GM21576 (cell line): ENCODE results near the gene PTPN7.
"Not testable (repeated sequence)": the region's sequence is repeated elsewhere in the genome, so short reads cannot be mapped to it uniquely, and the experiment has no call there.

Source experiments
- ATAC-seq: cut with Tn5 transposase; IDR thresholded peaks from one replicate; pipeline ENCODE4 v1.9.1; 2021; ENCODE audit warnings: mild to moderate bottlenecking, moderate library complexity; ENCODE audit not compliant: unreplicated experiment

PTPN7 gene

GRCh38 chr1:202154148-202154765, 6.1 kb downstream of the PTPN7 start:
- no peak for ATAC-seq

GRCh38 chr1:202153284-202153683, 7.1 kb downstream of the PTPN7 start:
- no peak for ATAC-seq

GRCh38 chr1:202152399-202152798, 8.0 kb downstream of the PTPN7 start:
- ATAC-seq = no peak

- ATAC-seq = no peak
Measured at GRCh38 chr1:202151045-202151444, 9.4 kb downstream of the PTPN7 start.

GRCh38 chr1:202150602-202151001, 9.8 kb downstream of the PTPN7 start:
- ATAC-seq = no peak

GRCh38 chr1:202150187-202150586, 10.2 kb downstream of the PTPN7 start:
- ATAC-seq = no peak

- ATAC-seq = no peak
Measured at GRCh38 chr1:202149566-202149965, 10.8 kb downstream of the PTPN7 start.

- no peak for ATAC-seq
Measured at GRCh38 chr1:202148391-202148790, 12.0 kb downstream of the PTPN7 start.

- no peak for ATAC-seq
Measured at GRCh38 chr1:202146993-202147392, 13.4 kb downstream of the PTPN7 start.

GRCh38 chr1:202146279-202146678, 14.1 kb downstream of the PTPN7 start:
- no peak for ATAC-seq

GRCh38 chr1:202145744-202146140, 14.7 kb downstream of the PTPN7 start:
- ATAC-seq = not testable (repeated sequence)

GRCh38 chr1:202145068-202145743, 15.2 kb downstream of the PTPN7 start:
- no peak for ATAC-seq

GRCh38 chr1:202144402-202145067, 15.9 kb downstream of the PTPN7 start, which contains the start of gene ARL8A:
Gene ARL8A, minus strand, starts transcription at chr1:202144737. Its CDS starts 165 bp downstream, at chr1:202144572.
- peak; percentile 56 for ATAC-seq

- peak; percentile 41 for ATAC-seq
Measured at GRCh38 chr1:202143768-202144401, 16.5 kb downstream of the PTPN7 start.

- peak; percentile 36 for ATAC-seq
Measured at GRCh38 chr1:202143011-202143767, 17.2 kb downstream of the PTPN7 start.

GRCh38 chr1:202141468-202141867, 18.9 kb downstream of the PTPN7 start:
- ATAC-seq = not testable (repeated sequence)

- ATAC-seq = no peak
Measured at GRCh38 chr1:202140833-202141232, 19.6 kb downstream of the PTPN7 start.

- ATAC-seq = peak; percentile 74
Measured at GRCh38 chr1:202135221-202135721, 25.1 kb downstream of the PTPN7 start.

GRCh38 chr1:202134645-202135172, 25.7 kb downstream of the PTPN7 start:
- ATAC-seq = no peak

GRCh38 chr1:202133989-202134388, 26.4 kb downstream of the PTPN7 start:
- ATAC-seq = no peak
